Left ventricle myocardium superior (tissue), 1 donor: ENCODE measurements around the gene CAMK2A. TPM values are rescaled to one million over a fixed set of nuclear protein-coding genes. Genes with fewer than 3 reads are reported as not detected.

Source experiments
- ATAC-seq: fragments of 200-7000 bp; cut with Tn5 transposase; one replicate; pipeline ENCODE4 v1.9.1; 2020; ENCODE audit warnings: mild to moderate bottlenecking, moderate library complexity
- DNase-seq: peaks from one replicate; pipeline ENCODE4 v3.0.0-alpha.2; 2020
- intact Hi-C: fragments of 100-400 bp; cut with micrococcal nuclease; formaldehyde crosslinking; loops from one replicate; pipeline ENCODE4 v1.11.0; 2022
- long read RNA-seq: library from polyadenylated mRNA; unstranded; transcript quantifications from one replicate; pipeline ENCODE4 v2.0.0, GENCODE V29; 2021
- total RNA-seq: library from RNA; stranded (reverse); fragmentation: NEBNext Ultra II Directional; extraction: Animal tissue kit (Norgen Biotek cat#: 25700); gene quantifications from one replicate; pipeline ENCODE4 v1.2.1, GENCODE V29; 2021
- donor health status: DM: no; HTN: yes; CAD: no; lungs with severe emphysema.

CAMK2A gene
- total RNA-seq, result 16.6 TPM
- long read RNA-seq, partial matches to known transcripts, result 3 of 10 reads
- long read RNA-seq, other reads (novel, unspliced or antisense), result 6 of 10 reads

DNA sequence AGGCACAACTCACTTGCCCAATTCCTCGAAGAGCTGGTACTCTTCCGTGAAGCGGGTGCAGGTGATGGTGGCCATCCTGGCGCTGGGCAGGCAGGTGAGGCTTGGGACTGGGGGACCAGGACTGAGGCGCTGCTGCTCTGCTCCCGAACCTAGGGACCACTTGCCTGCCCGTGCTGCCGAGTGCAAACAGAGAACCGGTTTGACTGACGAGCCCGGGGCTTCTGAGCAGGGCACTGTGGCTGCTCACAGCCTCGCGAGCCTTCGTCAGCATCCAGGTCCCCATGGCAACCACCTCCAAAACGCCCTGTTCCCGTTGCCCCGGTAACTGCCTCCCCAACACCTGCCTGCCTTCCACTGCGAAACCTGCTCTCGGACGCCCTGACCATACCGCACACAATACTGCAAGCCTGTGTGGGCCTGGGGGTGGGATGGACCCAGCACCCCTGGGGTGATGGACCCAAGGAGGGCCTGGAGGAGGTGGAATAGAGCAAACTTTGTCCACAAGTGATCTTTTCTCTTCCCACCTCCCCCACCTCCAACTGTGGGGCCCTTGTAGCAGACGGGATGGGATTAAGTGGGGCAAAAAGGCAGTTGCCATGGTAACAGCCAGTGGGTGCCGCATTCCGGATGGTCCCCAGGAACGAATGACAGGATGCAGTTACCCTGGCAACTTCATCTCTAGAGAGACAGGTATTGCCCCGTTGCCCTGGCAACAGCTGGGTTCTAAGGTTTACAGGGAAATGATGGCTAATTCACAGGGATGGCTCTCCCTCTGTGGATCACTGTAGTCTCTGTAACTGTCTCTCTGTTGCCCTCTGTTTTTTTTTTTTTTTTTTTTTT is at the start of gene CAMK2A:
Gene CAMK2A, minus strand, starts transcription at position 223 of the 840 bp plus-strand sequence. Its CDS starts 148 bp downstream, at position 75.
- DNase-seq (no peak), ATAC-seq (no peak)
- intact Hi-C loops, result no loop called here

GRCh38 chr5:150339165-150339564 is 49.6 kb upstream of the CAMK2A start:
- ATAC-seq (no peak), DNase-seq (no peak)
- intact Hi-C loops, result no loop called here

GRCh38 chr5:150338546-150338945 is 49.0 kb upstream of the CAMK2A start:
- intact Hi-C loops, result no loop called here
- no peak for ATAC-seq
- no peak for DNase-seq

GRCh38 chr5:150335778-150336177 is 46.2 kb upstream of the CAMK2A start:
- intact Hi-C loops, result no loop called here
- ATAC-seq (no peak), DNase-seq (no peak)

DNA sequence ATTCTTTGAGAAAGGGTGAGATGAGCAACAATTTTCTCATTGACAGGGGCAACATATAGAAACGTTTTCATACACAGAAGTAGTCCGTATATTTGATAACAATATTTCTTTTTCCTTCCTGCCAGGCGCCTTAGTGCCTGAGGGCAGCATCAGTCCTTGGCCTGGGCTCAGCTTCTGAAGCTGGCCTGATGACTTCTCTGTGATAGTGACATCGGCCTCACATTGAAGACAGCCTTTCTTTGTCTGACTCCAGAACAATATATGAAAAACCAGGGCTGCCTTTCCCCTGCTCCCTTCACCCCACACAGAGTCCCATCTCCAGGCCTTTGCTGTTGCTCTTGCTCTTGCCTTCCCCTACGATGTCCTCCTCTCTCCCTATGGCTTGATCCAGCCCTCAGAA is 43.8 kb upstream of the CAMK2A start:
- ATAC-seq, result no peak
- intact Hi-C loops, result no loop called here
- no peak for DNase-seq

DNA sequence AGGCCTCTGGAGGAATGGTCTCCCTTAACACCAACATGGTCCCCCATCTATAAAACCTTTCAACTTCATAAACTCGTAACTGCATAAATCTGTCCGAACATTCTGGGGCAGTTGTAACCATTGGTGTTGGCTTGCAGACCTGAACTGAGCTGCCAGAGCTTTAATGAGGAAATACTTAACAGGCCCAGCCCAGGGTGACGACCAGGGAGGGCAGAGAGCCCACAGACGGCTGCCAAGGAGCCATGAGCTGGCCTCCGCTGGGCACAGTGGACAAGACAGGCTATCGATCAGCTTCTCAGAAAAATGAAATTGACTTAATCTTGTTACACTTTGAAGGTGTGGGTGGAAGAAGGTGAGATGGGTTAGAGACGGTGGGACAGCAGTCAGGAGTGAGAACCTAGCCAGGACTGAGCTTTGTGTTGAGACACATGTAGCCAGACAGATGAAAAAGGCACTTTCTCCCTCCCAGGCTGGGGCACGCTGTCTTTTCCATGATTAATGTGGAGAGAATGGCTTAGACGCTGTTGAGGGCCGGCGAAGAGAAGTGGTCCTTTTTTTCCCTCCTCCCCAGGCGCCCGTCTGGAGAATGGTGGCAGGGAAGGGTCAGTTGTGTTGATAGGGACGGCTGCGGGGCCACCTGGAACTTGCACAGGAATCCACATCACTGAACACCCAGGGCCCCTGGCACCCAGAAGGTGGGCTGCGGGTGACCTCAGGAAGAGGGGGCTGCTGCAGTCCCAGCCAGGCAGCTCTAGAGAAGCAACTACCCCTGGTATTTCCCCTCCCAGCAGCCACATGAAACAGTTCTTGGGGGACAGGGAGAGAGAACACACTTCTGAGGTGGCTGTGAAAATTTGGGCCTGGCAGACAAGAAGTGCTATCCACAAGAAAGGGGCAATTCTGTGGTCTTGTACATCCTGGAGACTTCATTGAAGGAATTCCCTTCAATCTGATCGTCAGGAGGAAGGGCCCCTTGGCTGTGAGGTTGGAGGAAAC is 40.6 kb upstream of the CAMK2A start:
- intact Hi-C loops, result no loop called here
- DNase-seq (no peak), ATAC-seq (no peak)

DNA sequence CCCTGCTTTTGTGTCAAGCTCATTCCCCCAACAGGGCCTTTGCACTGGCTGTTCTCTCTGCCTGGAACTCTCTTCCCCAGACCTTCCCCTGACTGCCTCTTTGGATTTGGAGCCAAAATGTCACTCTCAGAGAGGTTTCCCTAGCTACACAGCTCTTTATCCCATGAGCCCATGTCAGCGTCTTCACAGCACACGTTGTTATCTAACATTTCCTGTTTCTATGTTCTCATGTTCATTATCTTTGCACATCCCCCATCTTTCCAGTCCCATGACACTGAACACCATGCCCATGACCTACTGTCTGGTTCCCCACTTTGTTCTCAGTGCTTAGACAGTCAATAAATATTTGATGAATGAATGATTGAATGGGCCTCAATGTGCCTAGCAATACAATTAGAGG is 39.5 kb upstream of the CAMK2A start:
- peak; percentile 46 for ATAC-seq
- DNase-seq, result no peak
- intact Hi-C loops, result no loop called here

DNA sequence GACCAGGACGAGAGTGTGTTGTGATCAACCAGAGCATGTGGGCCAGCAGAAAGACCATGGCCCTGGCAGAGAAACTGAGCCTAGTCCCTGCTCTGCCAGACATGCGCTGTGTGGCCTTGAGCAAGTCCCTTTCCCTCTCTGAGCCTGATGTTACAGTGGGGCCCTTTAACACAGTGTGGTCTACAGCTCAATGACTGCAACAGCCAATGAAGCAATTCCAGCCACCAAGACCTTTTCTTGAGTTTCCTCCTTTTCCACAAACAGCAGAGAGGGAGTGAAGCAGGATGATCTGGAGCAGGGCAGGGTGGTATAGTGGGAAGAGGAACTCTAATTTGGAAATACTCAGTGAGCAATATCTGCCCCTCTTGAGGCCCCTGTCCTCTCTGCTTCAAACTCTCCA is 38.9 kb upstream of the CAMK2A start:
- DNase-seq, result no peak
- no peak for ATAC-seq
- intact Hi-C loops, result no loop called here

- intact Hi-C loops, result no loop called here
- DNase-seq (no peak), ATAC-seq (no peak)
These were observed 37.6 kb upstream of the CAMK2A start for GRCh38 chr5:150327139-150327538.

DNA sequence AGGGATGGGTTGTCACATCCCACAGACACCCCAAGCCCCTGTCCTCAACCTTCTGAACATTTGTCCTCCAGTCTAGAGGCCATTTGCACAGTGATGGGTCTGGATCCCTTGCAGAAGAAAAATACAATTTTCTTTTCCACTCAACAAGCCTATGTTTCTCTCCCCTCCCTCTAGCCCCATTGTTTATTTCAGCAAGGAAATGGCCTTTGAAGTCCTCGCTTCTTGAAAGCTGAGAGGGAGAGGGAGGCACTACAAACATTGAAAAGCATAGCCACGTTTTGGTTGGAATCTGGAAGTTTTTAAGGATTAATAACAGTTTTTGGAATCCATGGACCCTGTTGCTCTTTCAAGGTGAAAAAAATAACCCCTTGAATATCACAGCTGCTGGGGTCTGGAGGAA is 37.1 kb upstream of the CAMK2A start:
- ATAC-seq (no peak), DNase-seq (no peak)
- intact Hi-C loops, result no loop called here

DNA sequence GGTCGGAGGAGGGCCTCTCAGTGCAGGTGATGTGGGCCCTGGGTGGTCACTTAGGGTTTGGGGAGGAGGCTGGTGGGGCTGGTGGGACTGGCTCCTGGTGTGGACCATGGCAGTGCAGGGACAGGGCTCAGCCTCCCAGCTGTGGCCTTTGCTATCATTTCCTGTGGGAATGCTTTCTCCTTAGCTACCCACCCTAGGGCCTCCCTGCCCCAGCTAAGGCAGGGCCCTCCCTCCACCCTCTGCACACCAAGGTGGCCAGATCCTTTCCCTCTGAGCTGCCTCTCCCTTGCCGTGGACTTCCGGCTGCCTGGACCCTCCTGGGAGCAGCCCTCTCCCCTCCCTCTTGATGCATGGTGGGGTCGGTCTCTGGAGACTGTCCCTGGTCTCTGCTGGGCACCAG is 35.9 kb upstream of the CAMK2A start:
- ATAC-seq, result no peak
- DNase-seq, result no peak
- intact Hi-C loops, result no loop called here

DNA sequence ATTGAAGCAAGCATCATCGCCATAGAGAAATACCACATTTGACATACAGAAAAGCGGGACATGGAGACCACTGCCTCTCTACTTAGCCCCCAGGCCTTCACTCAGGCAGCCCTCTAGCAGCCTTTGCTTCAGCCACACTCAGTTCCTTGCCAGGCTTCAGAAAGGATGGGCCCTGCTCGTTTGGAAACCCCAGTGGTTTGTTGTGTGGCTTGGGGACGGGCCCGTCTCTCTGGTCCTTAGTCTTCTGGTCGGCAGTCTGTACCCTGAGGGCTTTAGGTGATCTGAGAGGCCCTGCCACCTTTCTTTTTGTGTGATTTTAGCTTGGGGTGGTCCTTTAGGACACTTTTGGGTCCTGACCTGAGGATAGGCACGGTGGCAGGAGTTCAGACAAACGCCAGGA is 34.2 kb upstream of the CAMK2A start:
- DNase-seq, result no peak
- ATAC-seq, result no peak
- intact Hi-C loops, result no loop called here

DNA sequence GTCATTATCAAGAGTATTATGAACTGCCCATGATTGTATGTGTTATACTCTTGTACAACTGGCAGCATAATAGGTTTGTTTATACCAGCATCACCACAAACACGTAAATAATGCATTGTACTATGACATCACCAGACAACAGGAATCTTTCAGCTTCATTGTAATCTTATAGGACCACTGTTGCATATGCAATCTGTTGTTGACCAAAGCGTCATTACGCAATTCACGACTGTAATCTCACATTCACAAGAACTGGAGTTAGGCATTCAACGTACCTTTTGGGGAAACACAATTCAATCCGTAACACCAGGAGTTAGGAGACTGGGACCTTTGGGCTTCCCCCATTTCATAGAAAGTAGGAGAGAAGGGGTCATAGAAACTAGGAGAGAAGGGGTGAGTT is 33.5 kb upstream of the CAMK2A start:
- DNase-seq, result no peak
- no peak for ATAC-seq
- intact Hi-C loops, result no loop called here

GRCh38 chr5:150322202-150322601 is 32.6 kb upstream of the CAMK2A start:
- no peak for DNase-seq
- ATAC-seq, result no peak
- intact Hi-C loops, result no loop called here

DNA sequence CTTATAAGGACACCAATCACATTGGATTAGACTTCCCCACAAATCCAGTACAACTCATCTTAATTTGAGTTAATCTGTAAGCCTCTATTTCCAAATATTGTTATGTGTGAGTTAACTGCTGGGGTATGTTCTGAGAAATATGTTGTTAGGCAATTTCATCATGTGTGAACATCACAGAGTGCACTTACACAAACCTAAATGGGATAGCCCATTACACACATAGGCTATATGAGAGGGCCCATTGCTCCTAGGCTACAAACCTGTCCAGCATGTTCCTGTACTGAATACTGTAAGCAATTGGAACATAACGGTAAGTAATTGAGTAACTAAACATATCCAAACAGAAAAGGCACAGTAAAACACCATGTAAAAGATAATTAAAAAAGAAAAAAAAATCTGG is 32.2 kb upstream of the CAMK2A start:
- no peak for ATAC-seq
- intact Hi-C loops, result no loop called here
- no peak for DNase-seq

DNA sequence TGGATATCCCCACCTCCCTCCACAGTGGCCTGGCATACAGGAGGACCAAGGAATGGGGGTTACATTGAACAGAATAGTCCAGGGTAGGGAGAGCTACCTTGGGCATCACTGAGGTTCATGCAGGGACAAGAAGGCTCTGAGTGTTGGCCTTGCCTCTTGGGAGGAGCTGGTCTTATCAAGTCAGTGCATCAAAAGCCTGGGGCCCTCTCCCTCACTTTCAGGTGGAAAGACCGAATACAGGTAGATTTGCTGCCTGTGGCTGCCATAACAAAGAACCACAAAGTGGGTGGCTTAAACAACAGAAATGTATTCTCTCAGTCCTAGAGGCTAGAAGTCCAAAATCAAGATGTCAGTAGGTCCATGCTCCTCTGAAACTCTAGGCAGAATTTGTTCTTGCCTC is 31.6 kb upstream of the CAMK2A start:
- ATAC-seq (no peak), DNase-seq (no peak)
- intact Hi-C loops, result no loop called here

- peak; percentile 98 for ATAC-seq
- peak; percentile 57 for DNase-seq
- intact Hi-C loops, result no loop called here
These were observed 30.6 kb upstream of the CAMK2A start for GRCh38 chr5:150320044-150320613.

GRCh38 chr5:150319484-150319790 is 29.9 kb upstream of the CAMK2A start:
- intact Hi-C loops, result no loop called here
- ATAC-seq, result no peak
- DNase-seq, result no peak

DNA sequence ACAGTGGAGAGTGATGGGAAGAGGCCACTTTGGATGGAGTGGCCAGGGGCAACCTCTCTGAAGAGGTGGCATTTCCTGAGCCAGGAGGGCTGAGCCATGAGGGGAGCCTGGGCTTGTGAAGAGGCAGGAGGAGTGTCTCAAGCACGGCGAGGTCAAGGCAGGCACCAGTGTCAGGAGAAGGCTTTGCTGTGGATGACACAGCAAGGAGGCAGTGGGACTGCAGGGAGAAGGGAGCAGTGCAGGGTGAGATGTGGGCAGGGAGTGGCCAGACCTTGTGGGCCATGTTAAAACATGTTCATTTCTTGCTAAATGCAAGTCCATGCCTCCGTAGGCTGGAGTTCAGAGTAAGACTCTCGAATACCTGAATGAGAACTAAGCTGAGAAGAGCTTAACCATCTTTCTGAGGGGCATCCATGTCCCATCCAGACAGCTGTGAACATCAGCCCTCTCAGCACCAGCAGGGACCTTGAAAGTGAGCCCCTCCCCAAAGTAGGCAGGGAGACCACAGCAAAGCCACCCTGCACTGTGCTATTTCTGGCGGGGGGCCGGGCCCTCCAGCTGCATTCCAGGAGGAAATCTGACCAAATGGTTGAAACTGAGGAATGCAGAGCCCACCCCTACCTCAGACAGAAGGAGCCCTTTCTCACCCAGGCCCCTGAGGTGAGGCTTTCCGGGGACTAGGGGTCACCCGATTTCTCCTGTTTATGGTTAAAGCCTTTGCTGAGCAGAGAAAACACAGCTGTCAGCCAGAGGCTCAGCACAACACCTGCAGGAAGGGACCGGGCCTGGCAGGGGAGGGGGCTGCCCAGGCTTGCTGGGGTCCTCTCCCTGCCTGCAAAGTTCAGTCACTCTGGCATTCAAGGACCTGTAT is 29.3 kb upstream of the CAMK2A start:
- ATAC-seq (no peak), DNase-seq (no peak)

More for the DNA sequence above, 29.3 kb upstream of the CAMK2A start:
- intact Hi-C loops, result no loop called here
